GM18505 (cell line): ENCODE measurements around the gene PIF1.

Experiments
- ATAC-seq: cut with Tn5 transposase; IDR thresholded peaks from one replicate; pipeline ENCODE4 v1.9.1; 2021; ENCODE audit not compliant: unreplicated experiment
- POLR2A ChIP-seq: IDR thresholded peaks from 4 replicates; pipeline ENCODE4 v1.6.1; 2011; ENCODE audit warnings: borderline replicate concordance; ENCODE audit not compliant: insufficient read depth, insufficient read length; ENCODE audit errors: extremely low read depth

The PIF1 gene

GRCh38 chr15:64772488-64772887, 53.0 kb downstream of the PIF1 start:
- no peak for TF ChIP-seq POLR2A
- ATAC-seq = no peak

GRCh38 chr15:64770626-64771025, 54.8 kb downstream of the PIF1 start:
- no peak for TF ChIP-seq POLR2A
- ATAC-seq = no peak

GRCh38 chr15:64767203-64767602, 58.2 kb downstream of the PIF1 start:
- TF ChIP-seq POLR2A = no peak
- ATAC-seq = no peak

DNA sequence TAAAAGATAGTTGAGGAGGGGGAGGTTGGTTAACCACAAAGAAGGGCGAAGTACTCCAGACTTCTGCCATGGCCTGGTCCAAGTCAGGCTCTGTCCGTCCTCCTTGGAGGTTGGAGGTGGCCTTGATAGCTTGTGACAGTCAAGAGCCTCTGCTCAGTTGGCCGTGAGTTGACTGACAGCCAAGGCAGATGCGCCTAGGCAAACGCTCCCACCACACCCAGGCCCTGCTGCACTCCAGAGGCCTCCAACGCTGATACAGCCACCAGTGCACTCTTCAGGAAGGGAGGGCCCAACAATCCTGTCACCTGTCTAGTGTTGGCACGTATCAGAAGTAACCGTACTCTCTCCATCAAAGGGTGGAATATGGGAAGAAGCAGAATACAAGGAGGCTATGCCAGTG, 59.4 kb downstream of the PIF1 start:
- no peak for TF ChIP-seq POLR2A
- no peak for ATAC-seq
